Neural progenitor cell (in vitro differentiated cells): Measurements from ENCODE around the gene IQGAP2. TPM values are rescaled to one million over a fixed set of nuclear protein-coding genes. Genes with fewer than 3 reads are reported as not detected.

ENCODE experiments used
- DNase-seq: peaks from one replicate; pipeline ENCODE4 v3.0.0-alpha.2; 2016; ENCODE audit warnings: low spot score
- H2AFZ ChIP-seq: fragments of 200-600 bp; sonication (generic); replicated peaks from 2 replicates; pipeline ENCODE4 v1.6.1; 2016; ENCODE audit warnings: antibody characterized with exemption
- H3F3A ChIP-seq: fragments of 200-600 bp; sonication (generic); 2 replicates; pipeline ENCODE4 v1.6.1; 2016; ENCODE audit warnings: antibody characterized with exemption, low read depth
- H3K27ac ChIP-seq: fragments of 200-600 bp; sonication (generic); 2 replicates; pipeline ENCODE4 v1.5.1; 2016; ENCODE audit warnings: mild to moderate bottlenecking
- H3K27me3 ChIP-seq: fragments of 200-600 bp; sonication (generic); 2 replicates; pipeline ENCODE4 v1.6.1; 2016; ENCODE audit warnings: mild to moderate bottlenecking, moderate library complexity
- H3K36me3 ChIP-seq: fragments of 200-600 bp; sonication (generic); 2 replicates; pipeline ENCODE4 v1.5.1; 2016
- H3K4me1 ChIP-seq: fragments of 200-600 bp; sonication (generic); 2 replicates; pipeline ENCODE4 v1.6.1; 2016; ENCODE audit warnings: mixed run types
- H3K4me2 ChIP-seq: fragments of 200-600 bp; sonication (generic); 2 replicates; pipeline ENCODE4 v1.6.1; 2016
- H3K4me3 ChIP-seq: fragments of 200-600 bp; sonication (generic); 2 replicates; pipeline ENCODE4 v1.5.1; 2016
- H3K79me2 ChIP-seq: fragments of 200-600 bp; sonication (generic); 2 replicates; pipeline ENCODE4 v1.6.1; 2016; ENCODE audit warnings: low read depth
- H3K9ac ChIP-seq: fragments of 200-600 bp; sonication (generic); 2 replicates; pipeline ENCODE4 v1.6.1; 2016
- H3K9me3 ChIP-seq: fragments of 200-600 bp; sonication (generic); 2 replicates; pipeline ENCODE4 v1.5.1; 2016; ENCODE audit warnings: low read depth
- H4K20me1 ChIP-seq: fragments of 200-600 bp; sonication (generic); 2 replicates; pipeline ENCODE4 v1.6.1; 2016; ENCODE audit warnings: low read depth
- H3K27ac Mint-ChIP-seq: 3 replicates; pipeline ENCODE4 v1.8.0; 2021; ENCODE audit warnings: mixed read lengths
- H3K27me3 Mint-ChIP-seq: 2 replicates; pipeline ENCODE4 v1.8.0; 2022; ENCODE audit warnings: low read depth, mild to moderate bottlenecking, inconsistent platforms, moderate library complexity, mixed read lengths; ENCODE audit not compliant: insufficient read depth
- H3K36me3 Mint-ChIP-seq: 3 replicates; pipeline ENCODE4 v1.8.0; 2021; ENCODE audit warnings: mixed read lengths
- H3K4me1 Mint-ChIP-seq: 3 replicates; pipeline ENCODE4 v1.8.0; 2021; ENCODE audit warnings: mixed read lengths
- H3K4me3 Mint-ChIP-seq: 3 replicates; pipeline ENCODE4 v1.8.0; 2021; ENCODE audit warnings: mild to moderate bottlenecking, moderate library complexity, mixed read lengths
- H3K9me3 Mint-ChIP-seq: 3 replicates; pipeline ENCODE4 v1.8.0; 2020; ENCODE audit warnings: mixed read lengths
- EZH2 ChIP-seq: fragments of 200-600 bp; sonication (generic); IDR thresholded peaks from 2 replicates; pipeline ENCODE4 v1.6.1; 2017; ENCODE audit warnings: antibody characterized with exemption, mild to moderate bottlenecking, moderate library complexity
- EZH2phosphoT487 ChIP-seq: fragments of 200-600 bp; sonication (generic); IDR thresholded peaks from 2 replicates; pipeline ENCODE4 v1.6.1; 2017; ENCODE audit warnings: antibody characterized with exemption
- total RNA-seq: library from RNA; depleted of rRNA; stranded (reverse); fragments of >200 nt; gene quantifications from 2 replicates; pipeline ENCODE4 v1.2.3, GENCODE V29; 2015; ENCODE audit warnings: low replicate concordance
- TF ChIP-seq, protein P1 (sequence below): fragments of 200-600 bp; sonication (generic); IDR thresholded peaks from 2 replicates; pipeline ENCODE4 v1.5.1; 2017; ENCODE audit warnings: antibody characterized with exemption, mild to moderate bottlenecking

The IQGAP2 gene
- total RNA-seq, 1 donor from 2014 or later, result 37.7 TPM

GRCh38 chr5:76524868-76525267 lies 121.8 kb downstream of the IQGAP2 start:
- peaks cover 2% of the 10 kb centered on the region for H3K27me3 Mint-ChIP-seq
- no peaks in the 10 kb centered on the region for H3K27me3 ChIP-seq
- H3K79me2 ChIP-seq, result no peaks in the 10 kb centered on the region
- DNase-seq, result peak; percentile 15
- no peaks in the 10 kb centered on the region for H3K9me3 ChIP-seq
- no peak for TF ChIP-seq EZH2
- no peak for TF ChIP-seq EZH2phosphoT487
- TF ChIP-seq, protein P1, sequence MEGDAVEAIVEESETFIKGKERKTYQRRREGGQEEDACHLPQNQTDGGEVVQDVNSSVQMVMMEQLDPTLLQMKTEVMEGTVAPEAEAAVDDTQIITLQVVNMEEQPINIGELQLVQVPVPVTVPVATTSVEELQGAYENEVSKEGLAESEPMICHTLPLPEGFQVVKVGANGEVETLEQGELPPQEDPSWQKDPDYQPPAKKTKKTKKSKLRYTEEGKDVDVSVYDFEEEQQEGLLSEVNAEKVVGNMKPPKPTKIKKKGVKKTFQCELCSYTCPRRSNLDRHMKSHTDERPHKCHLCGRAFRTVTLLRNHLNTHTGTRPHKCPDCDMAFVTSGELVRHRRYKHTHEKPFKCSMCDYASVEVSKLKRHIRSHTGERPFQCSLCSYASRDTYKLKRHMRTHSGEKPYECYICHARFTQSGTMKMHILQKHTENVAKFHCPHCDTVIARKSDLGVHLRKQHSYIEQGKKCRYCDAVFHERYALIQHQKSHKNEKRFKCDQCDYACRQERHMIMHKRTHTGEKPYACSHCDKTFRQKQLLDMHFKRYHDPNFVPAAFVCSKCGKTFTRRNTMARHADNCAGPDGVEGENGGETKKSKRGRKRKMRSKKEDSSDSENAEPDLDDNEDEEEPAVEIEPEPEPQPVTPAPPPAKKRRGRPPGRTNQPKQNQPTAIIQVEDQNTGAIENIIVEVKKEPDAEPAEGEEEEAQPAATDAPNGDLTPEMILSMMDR, result no peak
- H2AFZ ChIP-seq, result no peak overlapping the region
- no peak overlapping the region for H3K9ac ChIP-seq
- H3K4me3 Mint-ChIP-seq, result no peak overlapping the region
- no peak overlapping the region for H3K27ac ChIP-seq
- no peak overlapping the region for H3K27ac Mint-ChIP-seq
- H3K4me1 Mint-ChIP-seq, result peaks cover 19% of the 10 kb centered on the region
- H3K4me1 ChIP-seq, result peaks cover 16% of the 10 kb centered on the region
- H3K4me3 ChIP-seq, result no peak overlapping the region
- H3K4me2 ChIP-seq, result peak overlapping the region; percentile 16
- H3F3A ChIP-seq, result no peaks in the 10 kb centered on the region
- H4K20me1 ChIP-seq, result no peaks in the 10 kb centered on the region
- no peaks in the 10 kb centered on the region for H3K9me3 Mint-ChIP-seq
- no peaks in the 10 kb centered on the region for H3K36me3 ChIP-seq
- H3K36me3 Mint-ChIP-seq, result no peaks in the 10 kb centered on the region

DNA sequence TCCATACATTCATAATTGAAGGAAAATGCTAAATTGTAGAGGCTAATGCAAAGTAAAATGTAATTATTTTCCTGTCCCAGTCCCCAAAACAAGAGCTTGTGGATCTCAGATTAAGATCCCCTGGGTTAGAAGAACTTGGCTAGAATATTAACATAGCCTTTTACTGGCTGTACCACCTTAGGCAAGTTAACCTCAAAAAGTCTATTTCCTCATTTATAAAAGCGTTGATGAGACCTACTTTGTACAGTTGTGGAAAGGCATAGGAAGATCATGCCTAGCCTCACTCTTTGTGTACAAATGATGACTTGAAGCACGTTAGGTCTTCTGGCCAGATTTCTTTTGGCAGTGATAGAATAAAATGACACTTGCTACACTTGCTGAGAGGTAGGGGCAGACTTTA lies 122.9 kb downstream of the IQGAP2 start:
- Histone ChIP-seq H3K9ac (no peak overlapping the region), H3K9me3 (no peaks in the 10 kb centered on the region), H2AFZ (no peak overlapping the region), H3F3A (no peaks in the 10 kb centered on the region), H3K4me1 (peaks cover 16% of the 10 kb centered on the region), H3K79me2 (no peaks in the 10 kb centered on the region), H3K4me3 (no peak overlapping the region), H4K20me1 (no peaks in the 10 kb centered on the region), H3K27me3 (no peaks in the 10 kb centered on the region), H3K4me2 (no peak overlapping the region), H3K36me3 (no peaks in the 10 kb centered on the region), H3K27ac (no peak overlapping the region)
- no peak overlapping the region for H3K27ac Mint-ChIP-seq
- H3K9me3 Mint-ChIP-seq, result no peaks in the 10 kb centered on the region
- DNase-seq, result no peak
- no peak for TF ChIP-seq EZH2phosphoT487
- TF ChIP-seq, protein P1, result no peak
- TF ChIP-seq EZH2, result no peak
- peaks cover 2% of the 10 kb centered on the region for H3K27me3 Mint-ChIP-seq
- H3K4me3 Mint-ChIP-seq, result no peak overlapping the region
- peaks cover 19% of the 10 kb centered on the region for H3K4me1 Mint-ChIP-seq
- H3K36me3 Mint-ChIP-seq, result no peaks in the 10 kb centered on the region

DNA sequence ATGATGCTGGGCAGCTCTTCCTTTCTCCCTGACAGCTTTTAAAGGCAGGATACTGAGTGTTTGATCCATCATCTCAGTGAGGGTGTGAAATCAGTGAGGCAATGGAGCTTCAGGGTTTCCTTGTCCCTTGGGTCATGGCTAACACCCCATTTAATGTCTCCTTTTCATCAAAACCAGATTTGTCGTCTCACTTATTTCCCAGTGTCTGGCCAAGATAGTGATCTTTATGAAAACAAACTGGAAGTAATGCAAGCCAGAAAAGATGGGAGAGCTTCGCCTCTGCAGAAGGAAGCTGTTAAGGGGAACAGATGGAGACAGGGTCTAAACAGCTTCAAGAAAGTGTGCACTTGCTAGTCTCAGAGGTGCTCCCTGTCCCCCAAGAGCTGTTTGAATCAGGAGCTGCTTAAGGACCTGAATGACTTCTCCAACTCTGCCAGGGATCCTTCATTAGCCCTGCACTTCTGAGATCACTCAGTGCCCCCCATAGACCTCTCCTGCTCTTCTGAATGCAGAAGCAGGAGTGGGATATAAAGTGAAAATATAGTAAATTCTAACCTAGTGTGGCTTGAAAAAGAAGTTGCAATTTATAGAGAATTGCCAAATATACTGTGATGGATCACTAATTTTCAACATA lies 124.0 kb downstream of the IQGAP2 start:
- H3K9me3 Mint-ChIP-seq, result peaks cover 3% of the 10 kb centered on the region
- DNase-seq, result no peak
- Histone ChIP-seq H3K9ac (no peak overlapping the region), H3K79me2 (no peaks in the 10 kb centered on the region), H3K4me2 (no peak overlapping the region), H3K4me1 (peaks cover 16% of the 10 kb centered on the region), H3K36me3 (no peaks in the 10 kb centered on the region), H3K27me3 (no peaks in the 10 kb centered on the region), H3K9me3 (no peaks in the 10 kb centered on the region), H3K27ac (no peak overlapping the region), H2AFZ (no peak overlapping the region), H3F3A (no peaks in the 10 kb centered on the region), H4K20me1 (no peaks in the 10 kb centered on the region), H3K4me3 (no peak overlapping the region)
- H3K27ac Mint-ChIP-seq, result no peak overlapping the region
- H3K4me3 Mint-ChIP-seq, result no peak overlapping the region
- H3K4me1 Mint-ChIP-seq, result peaks cover 19% of the 10 kb centered on the region
- TF ChIP-seq EZH2phosphoT487, result no peak
- TF ChIP-seq, protein P1, result no peak
- no peak for TF ChIP-seq EZH2
- no peaks in the 10 kb centered on the region for H3K36me3 Mint-ChIP-seq
- peaks cover 2% of the 10 kb centered on the region for H3K27me3 Mint-ChIP-seq
